ENCODE measurements around the gene LY6G6D. TPM values are rescaled to one million over a fixed set of nuclear protein-coding genes. Genes with fewer than 3 reads are reported as not detected.

The LY6G6D gene
- total and polyA plus RNA-seq, 2 of the 13 experiments (the other 11 are each of a cell fraction or from before 2014, with no cell fraction given): not detected

GRCh38 chr6:31734821-31735406, 19.8 kb downstream of the LY6G6D start (continued):
- TF ChIP-seq ZBTB46 (CRISPR knock-in tag; IDR thresholded peaks at IDR 0.05; ENCODE audit: borderline replicate concordance) (no peak), ZNF646 (CRISPR knock-in tag; IDR thresholded peaks at IDR 0.05) (peak; percentile 56; the same call in 1 of the 2 replicates), ZGPAT (CRISPR knock-in tag; IDR thresholded peaks at IDR 0.05) (0 out of 2 replicates have a peak, but pooled peaks have one; percentile 40), GATA4 (IDR thresholded peaks at IDR 0.05; ENCODE audit: borderline replicate concordance, low read depth) (0 out of 2 replicates have a peak, but pooled peaks have one; percentile 16), HNF4A (CRISPR knock-in tag; IDR thresholded peaks at IDR 0.05) (no peak), HIC2 (CRISPR knock-in tag; IDR thresholded peaks at IDR 0.05; ENCODE audit: low read depth) (no peak), ZNF850 (CRISPR knock-in tag; conservative IDR thresholded peaks at IDR 0.05) (0 out of 2 replicates have a peak, but pooled peaks have one; percentile 46), RXRB (CRISPR knock-in tag; IDR thresholded peaks at IDR 0.05; ENCODE audit: borderline replicate concordance) (peak; percentile 23), POLR2AphosphoS5 (IDR thresholded peaks at IDR 0.05; ENCODE audit: low read depth, low read length) (peak; percentile 52), MEF2D (CRISPR knock-in tag; IDR thresholded peaks at IDR 0.05) (peak; percentile 34; the same call in 1 of the 2 replicates), ZNF879 (CRISPR knock-in tag; IDR thresholded peaks at IDR 0.05) (0 out of 2 replicates have a peak, but pooled peaks have one; percentile 44), ZNF501 (CRISPR knock-in tag; IDR thresholded peaks at IDR 0.05) (0 out of 2 replicates have a peak, but pooled peaks have one; percentile 7), ZNF253 (CRISPR knock-in tag; IDR thresholded peaks at IDR 0.05; ENCODE audit: borderline replicate concordance) (peak; percentile 54; the same call in 1 of the 2 replicates), ARNT (IDR thresholded peaks at IDR 0.05) (no peak), SRSF4 (IDR thresholded peaks at IDR 0.05; ENCODE audit: low read depth, low read length, poor library complexity, severe bottlenecking) (no peak)
- TF ChIP-seq, protein P1, sequence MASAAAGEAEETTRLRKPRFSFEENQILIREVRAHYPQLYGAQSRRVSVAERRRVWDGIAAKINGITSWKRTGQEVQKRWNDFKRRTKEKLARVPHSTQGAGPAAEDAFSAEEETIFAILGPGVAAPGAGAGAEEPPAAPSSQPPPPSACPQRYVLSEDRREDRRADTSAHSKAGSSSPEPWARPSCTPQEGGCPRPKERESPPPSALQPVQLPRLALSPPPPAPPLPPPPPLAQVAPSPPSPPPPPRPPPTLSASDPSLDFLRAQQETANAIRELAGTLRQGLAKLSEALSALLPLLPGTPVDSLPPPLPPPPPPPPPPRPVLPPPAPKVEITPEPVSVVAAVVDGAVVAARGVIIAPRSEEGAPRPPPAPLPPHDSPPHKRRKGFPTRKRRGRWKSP (CRISPR knock-in tag; IDR thresholded peaks at IDR 0.05): 0 out of 2 replicates have a peak, but pooled peaks have one; percentile 45

All from HepG2 (cell line).